Stimulated activated CD4-positive, alpha-beta T cell treated with anti-CD3 and anti-CD28 coated beads, Interleukin-1b, Interleukin-23, amount 100 ng/mL, for 24 hours (primary cell): Measurements from ENCODE around the gene ZNF189.

Experiments used
- DNase-seq, 4 experiments: peaks; one replicate each; pipeline ENCODE4 v3.0.0-alpha.2; 2020; ENCODE audit warnings: low read depth in 4 of 4, low spot score in 1 of 4

ZNF189 gene

GRCh38 chr9:101417977-101418376 is 19.3 kb downstream of the ZNF189 start:
- DNase-seq, result no peak

GRCh38 chr9:101418518-101419430 is 20.1 kb downstream of the ZNF189 start:
- no peak for DNase-seq

GRCh38 chr9:101419863-101420262 is 21.2 kb downstream of the ZNF189 start:
- DNase-seq, result no peak

GRCh38 chr9:101421653-101422065 is 23.0 kb downstream of the ZNF189 start:
- no peak for DNase-seq

GRCh38 chr9:101427358-101427757 is 28.7 kb downstream of the ZNF189 start:
- DNase-seq, result no peak

- no peak for DNase-seq
Measured at GRCh38 chr9:101427957-101428655, 29.5 kb downstream of the ZNF189 start.

- no peak for DNase-seq
Measured at GRCh38 chr9:101428909-101429308, 30.3 kb downstream of the ZNF189 start.

GRCh38 chr9:101429736-101430135 is 31.1 kb downstream of the ZNF189 start:
- no peak for DNase-seq

- DNase-seq, result no peak
Measured at GRCh38 chr9:101432171-101432570, 33.5 kb downstream of the ZNF189 start.

- DNase-seq, result no peak
Measured at GRCh38 chr9:101432740-101433139, 34.1 kb downstream of the ZNF189 start.

- no peak for DNase-seq
Measured at GRCh38 chr9:101433229-101433628, 34.6 kb downstream of the ZNF189 start.

- no peak for DNase-seq
Measured at GRCh38 chr9:101434998-101435397, 36.3 kb downstream of the ZNF189 start.

GRCh38 chr9:101435601-101436079 is 37.0 kb downstream of the ZNF189 start, which contains the start of gene ALDOB:
ALDOB (minus strand) TSS chr9:101435774; CDS start chr9:101430887, 4,887 bp downstream.
- DNase-seq, result no peak

- no peak for DNase-seq
Measured at GRCh38 chr9:101437806-101438232, 39.2 kb downstream of the ZNF189 start.

- no peak for DNase-seq
Measured at GRCh38 chr9:101438523-101438922, 39.9 kb downstream of the ZNF189 start.

GRCh38 chr9:101440714-101441230 is 42.1 kb downstream of the ZNF189 start:
- DNase-seq, result no peak

GRCh38 chr9:101442318-101442717 is 43.7 kb downstream of the ZNF189 start:
- DNase-seq, result no peak

GRCh38 chr9:101442736-101443135 is 44.1 kb downstream of the ZNF189 start:
- no peak for DNase-seq

- DNase-seq, result no peak
Measured at GRCh38 chr9:101443364-101443771, 44.7 kb downstream of the ZNF189 start.

- DNase-seq, result no peak
Measured at GRCh38 chr9:101445353-101446029, 46.8 kb downstream of the ZNF189 start.

- DNase-seq, result no peak
Measured at GRCh38 chr9:101446732-101447131, 48.1 kb downstream of the ZNF189 start.
